ENCODE measurements around the gene KCNC4. TPM values are rescaled to one million over a fixed set of nuclear protein-coding genes. Genes with fewer than 3 reads are reported as not detected.
A peak's percentile ranks its signal among the peaks of the same experiment; 100 is the strongest.

KCNC4 gene
- total RNA-seq, 1 donor from 2014 or later: 12.8 TPM

DNA sequence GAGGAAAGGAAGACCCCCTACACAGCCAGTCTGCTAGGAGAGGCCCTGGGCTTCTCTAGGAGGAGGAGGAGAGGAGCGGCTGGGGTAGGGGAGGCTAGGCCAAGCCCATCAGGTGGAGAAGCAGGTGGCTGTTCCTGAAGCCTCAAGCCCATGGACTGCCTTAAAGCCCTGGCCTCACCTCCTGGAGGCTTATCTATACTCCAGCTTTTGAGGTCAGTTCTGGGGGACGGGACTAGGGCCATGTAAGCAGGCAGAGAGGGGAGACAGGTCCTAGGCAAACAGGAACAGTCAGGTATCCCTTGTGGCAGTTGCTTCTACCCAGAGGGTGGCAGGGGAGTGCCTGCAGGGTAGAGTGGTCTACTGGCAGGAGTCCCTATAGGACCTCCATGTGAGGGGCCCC is 40.6 kb downstream of the KCNC4 start:
- peak; percentile 53 for DNase-seq (ENCODE audit: low spot score)

DNA sequence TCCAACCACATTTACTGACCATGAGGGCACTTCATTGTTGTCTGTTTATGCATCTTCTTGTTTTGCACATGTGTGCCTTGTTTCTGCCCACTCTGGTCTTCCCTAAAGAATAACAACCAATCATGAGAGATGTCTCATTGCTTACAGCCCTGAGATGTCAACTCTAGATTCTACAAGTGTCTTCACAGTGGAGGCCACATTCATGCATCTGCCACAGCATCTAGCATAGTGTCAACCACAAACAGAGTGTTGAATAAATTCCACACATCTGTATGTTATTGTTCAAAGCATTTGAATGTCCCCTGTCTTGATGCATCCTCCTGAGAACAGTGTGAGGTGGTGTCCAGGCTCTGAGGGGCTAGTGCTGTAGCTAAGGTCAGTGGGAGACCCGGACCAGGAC is 43.1 kb downstream of the KCNC4 start:
- DNase-seq (ENCODE audit: low spot score): no peak

DNA sequence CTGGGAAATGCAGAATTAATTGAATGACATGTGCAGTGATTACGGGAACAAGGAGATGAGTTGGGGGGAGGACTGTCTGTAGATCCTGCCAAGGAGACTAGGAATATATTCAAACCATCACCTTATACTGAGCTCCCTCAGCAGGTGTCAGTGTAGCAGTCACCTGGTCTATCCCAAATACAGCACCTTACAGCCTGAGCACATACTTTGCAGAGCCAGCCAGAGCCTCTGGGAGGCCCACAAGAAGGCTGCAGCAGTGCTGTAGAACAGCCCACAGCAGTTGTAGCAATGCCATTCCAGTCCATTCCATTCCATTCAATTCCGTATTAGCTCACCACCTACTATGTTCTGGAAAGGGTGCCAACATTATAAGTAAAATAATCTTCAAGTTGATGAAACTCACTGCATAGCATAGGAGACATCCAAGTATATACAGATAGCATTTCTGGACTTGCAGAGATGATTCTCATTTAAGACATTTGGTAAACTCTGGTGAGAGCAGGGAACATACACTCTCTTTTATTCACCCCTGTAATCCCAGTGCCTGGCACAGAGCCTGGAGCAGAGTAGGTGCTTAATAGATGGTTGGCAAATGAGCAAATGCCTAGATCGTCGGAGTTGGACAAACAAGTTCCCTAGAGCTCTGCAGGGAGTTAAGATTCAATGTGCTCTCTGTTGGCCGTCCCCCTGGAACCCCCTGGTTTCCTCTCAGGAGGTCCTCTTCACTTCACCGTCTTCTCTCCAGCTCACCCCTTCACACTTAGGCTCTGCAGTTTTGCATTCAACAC is 44.7 kb downstream of the KCNC4 start:
- DNase-seq (ENCODE audit: low spot score): no peak

DNA sequence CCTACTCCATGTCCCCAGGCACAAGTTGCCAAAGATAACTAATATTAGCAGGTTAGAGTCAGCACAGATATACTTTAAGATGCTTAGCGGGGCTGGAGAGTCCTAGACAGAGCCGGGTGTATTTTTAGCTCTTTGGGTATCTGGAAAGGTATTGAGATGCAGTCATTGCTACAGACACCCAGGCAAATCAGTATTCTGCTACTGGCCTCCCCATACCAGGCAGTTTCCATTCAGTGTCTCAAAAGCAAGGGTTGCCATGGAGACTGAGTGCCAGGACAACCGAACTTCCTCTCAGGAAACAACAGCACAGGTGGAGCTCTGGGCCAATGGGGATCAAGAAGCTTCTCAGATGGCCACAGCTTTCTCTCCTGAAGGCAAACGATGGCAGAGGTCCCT is 45.3 kb downstream of the KCNC4 start:
- no peak for DNase-seq (ENCODE audit: low spot score)

DNA sequence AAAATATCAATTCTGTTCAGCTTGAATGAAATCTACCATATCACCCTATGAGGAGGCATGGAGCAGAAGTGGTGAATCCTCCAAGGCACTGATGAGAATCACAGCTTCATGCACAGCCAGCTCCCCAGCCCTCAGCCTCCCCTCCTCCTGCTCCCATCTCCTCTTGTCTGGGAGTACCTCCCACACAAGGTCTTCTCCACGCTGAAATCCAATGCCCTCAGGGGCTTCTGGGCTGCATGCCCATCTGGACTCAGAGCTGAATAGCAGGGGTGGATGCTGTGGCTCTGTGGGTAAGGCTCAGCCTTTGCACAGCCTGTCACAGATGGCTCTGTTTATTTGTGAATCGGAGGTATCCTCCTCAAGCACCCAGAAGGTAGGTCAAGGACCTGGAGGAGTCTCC is 48.6 kb downstream of the KCNC4 start:
- no peak for DNase-seq (ENCODE audit: low spot score)

DNA sequence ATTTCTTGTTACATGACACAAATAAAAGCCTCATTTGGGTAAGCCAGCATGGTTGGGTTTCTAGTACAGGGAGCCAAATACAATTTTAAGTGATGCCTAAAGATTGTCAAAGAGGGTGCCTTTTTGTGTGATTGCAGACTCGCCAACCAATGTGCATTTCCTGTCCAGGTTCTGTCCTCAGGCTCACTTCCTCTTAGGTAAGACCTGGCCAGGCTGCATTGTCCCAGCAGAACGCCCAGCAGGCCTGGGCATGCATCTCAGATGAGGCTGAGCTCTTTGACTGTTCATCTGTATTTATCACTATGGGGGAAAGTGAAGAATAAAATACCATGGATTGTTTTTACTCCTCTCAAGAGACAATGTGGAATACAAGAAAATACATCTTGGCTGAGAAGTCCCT is 49.7 kb downstream of the KCNC4 start:
- no peak for DNase-seq (ENCODE audit: low spot score)

Other genes starting within 250 kb of the KCNC4 start
- 123 TPM for gene AHCYL1, start 225.5 kb upstream of the KCNC4 start, total RNA-seq
- gene STRIP1, start 175.7 kb upstream of the KCNC4 start, total RNA-seq: 28.3 TPM
- gene ALX3, start 139.6 kb upstream of the KCNC4 start, total RNA-seq: not detected
- not detected for gene UBL4B, start 97.9 kb upstream of the KCNC4 start, total RNA-seq
- not detected for gene SLC6A17, start 59.8 kb upstream of the KCNC4 start, total RNA-seq
- 21.1 TPM for gene RBM15, start 129.1 kb downstream of the KCNC4 start, total RNA-seq
- 7.2 TPM for gene SLC16A4, start 180.7 kb downstream of the KCNC4 start, total RNA-seq
- 134 TPM for gene LAMTOR5, start 197.4 kb downstream of the KCNC4 start, total RNA-seq
- 1.3 TPM for gene PROK1, start 240.8 kb downstream of the KCNC4 start, total RNA-seq

Measured in mesenteric fat pad (tissue), 1 donor.